Lower leg skin (tissue), 4 donors: ENCODE measurements around the gene PPP1R14D. TPM values are rescaled to one million over a fixed set of nuclear protein-coding genes. Genes with fewer than 3 reads are reported as not detected.
A peak's percentile ranks its signal among the peaks of the same experiment; 100 is the strongest.

ENCODE experiments used
- DNase-seq, 2 donors: peaks; one replicate each; pipeline ENCODE4 v3.0.0-alpha.2; 2019; ENCODE audit warnings: low spot score in 2 of 2
- H3K4me3 ChIP-seq: fragments of 200-600 bp; sonication (generic); 2 replicates; pipeline ENCODE4 v1.5.1; 2017; ENCODE audit warnings: mild to moderate bottlenecking, low read depth; ENCODE audit not compliant: poor library complexity, severe bottlenecking
- POLR2A ChIP-seq, 2 donors: fragments of 450-650 bp; IDR thresholded peaks; one replicate each; pipeline ENCODE4 v1.6.1; 2016 to 2017; ENCODE audit warnings: antibody characterized with exemption in 2 of 2, mild to moderate bottlenecking in 1 of 2, moderate library complexity in 1 of 2
- WGBS, 2 donors: methylation state at CpG; one replicate each; pipeline ENCODE4 v1.1.5; 2018; 5-methylcytosine and 5-hydroxymethylcytosine counted together
- intact Hi-C: fragments of 100-400 bp; cut with DNase I; formaldehyde crosslinking; loops from one replicate; pipeline ENCODE4 v1.15.0; 2023; ENCODE audit warnings: low total_unique reads
- total RNA-seq, 4 donors: library from RNA; depleted of rRNA; stranded (reverse); fragments of >200 nt; gene quantifications; one replicate each; pipeline ENCODE4 v1.1.0, GENCODE V29; 2016
- TF ChIP-seq, protein P1 (sequence below), 3 donors: fragments of 450-650 bp; IDR thresholded peaks; one replicate each; pipeline ENCODE4 v1.5.1; 2016; ENCODE audit warnings: antibody characterized with exemption in 3 of 3, mild to moderate bottlenecking in 3 of 3, moderate library complexity in 2 of 3

The PPP1R14D gene
- total RNA-seq, 4 donors from 2014 or later, result 0.65 to 4.8 (median 2.4) TPM; not detected in 1

DNA sequence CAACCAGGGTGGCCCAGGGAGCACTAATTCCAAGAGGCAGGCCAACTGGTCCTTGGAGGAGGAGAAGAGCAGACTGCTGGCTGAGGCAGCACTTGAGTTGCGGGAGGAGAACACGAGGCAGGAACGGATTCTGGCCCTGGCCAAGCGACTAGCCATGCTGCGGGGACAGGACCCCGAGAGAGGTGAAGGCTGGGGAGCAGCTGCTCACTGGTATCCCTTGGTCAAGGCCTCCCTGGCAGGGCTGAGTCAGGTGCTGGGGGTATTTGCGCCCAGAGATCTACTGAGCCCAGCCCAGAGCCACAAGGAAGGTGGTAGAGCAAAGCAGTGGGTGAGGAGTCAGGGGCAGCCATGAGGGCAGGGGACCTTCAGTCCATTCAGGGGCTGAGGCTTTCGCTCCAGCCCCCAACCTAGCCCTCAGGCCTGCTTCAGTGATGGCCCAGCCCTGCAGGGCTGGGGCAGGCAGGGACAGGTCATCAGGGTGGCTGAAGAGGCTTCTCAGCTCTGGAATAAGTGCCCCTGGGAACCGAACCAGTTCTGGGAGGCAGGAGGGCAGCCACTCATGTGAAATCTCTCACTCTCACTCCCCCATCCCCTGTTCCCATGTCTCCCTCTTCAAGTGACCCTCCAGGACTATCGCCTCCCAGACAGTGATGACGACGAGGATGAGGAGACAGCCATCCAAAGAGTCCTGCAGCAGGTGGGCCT, 15.6 kb downstream of the PPP1R14D start:
- no peak for DNase-seq
- H3K4me3 ChIP-seq, result no peak overlapping the region
- intact Hi-C loops, result no loop called here
- 88 to 96% methylated on average over 12 of the region's 12 CpGs for WGBS, 2 donors
- TF ChIP-seq, protein P1, sequence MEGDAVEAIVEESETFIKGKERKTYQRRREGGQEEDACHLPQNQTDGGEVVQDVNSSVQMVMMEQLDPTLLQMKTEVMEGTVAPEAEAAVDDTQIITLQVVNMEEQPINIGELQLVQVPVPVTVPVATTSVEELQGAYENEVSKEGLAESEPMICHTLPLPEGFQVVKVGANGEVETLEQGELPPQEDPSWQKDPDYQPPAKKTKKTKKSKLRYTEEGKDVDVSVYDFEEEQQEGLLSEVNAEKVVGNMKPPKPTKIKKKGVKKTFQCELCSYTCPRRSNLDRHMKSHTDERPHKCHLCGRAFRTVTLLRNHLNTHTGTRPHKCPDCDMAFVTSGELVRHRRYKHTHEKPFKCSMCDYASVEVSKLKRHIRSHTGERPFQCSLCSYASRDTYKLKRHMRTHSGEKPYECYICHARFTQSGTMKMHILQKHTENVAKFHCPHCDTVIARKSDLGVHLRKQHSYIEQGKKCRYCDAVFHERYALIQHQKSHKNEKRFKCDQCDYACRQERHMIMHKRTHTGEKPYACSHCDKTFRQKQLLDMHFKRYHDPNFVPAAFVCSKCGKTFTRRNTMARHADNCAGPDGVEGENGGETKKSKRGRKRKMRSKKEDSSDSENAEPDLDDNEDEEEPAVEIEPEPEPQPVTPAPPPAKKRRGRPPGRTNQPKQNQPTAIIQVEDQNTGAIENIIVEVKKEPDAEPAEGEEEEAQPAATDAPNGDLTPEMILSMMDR (IDR thresholded peaks at IDR 0.05), result no peak
- TF ChIP-seq POLR2A (IDR thresholded peaks at IDR 0.05), result no peak

DNA sequence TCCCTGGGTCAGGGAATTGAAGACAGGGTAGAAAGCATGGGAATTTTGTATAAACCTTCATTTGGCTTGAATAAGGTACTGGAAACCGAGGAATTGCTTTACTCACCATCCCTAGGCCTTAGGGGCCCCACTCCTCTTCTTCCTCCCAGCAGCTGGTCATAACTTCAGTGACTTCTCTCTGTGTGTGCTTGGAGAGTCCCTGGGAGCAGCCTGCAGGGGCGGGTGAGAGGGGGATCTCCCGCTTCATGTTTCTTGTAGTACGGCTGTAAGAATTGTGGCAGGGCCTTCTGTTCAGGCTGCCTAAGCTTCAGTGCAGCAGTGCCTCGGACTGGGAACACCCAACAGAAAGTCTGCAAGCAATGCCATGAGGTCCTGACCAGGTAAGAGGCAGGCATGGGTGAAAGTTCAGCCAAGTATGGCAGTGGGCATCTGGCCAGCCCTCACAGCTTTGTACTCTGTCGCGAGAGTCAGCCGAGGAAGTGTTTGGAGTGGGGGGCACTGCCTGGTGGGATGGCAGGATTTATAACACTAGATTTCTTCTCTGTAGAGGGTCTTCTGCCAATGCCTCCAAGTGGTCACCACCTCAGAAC, 19.6 kb downstream of the PPP1R14D start:
- H3K4me3 ChIP-seq, result no peak overlapping the region

DNA sequence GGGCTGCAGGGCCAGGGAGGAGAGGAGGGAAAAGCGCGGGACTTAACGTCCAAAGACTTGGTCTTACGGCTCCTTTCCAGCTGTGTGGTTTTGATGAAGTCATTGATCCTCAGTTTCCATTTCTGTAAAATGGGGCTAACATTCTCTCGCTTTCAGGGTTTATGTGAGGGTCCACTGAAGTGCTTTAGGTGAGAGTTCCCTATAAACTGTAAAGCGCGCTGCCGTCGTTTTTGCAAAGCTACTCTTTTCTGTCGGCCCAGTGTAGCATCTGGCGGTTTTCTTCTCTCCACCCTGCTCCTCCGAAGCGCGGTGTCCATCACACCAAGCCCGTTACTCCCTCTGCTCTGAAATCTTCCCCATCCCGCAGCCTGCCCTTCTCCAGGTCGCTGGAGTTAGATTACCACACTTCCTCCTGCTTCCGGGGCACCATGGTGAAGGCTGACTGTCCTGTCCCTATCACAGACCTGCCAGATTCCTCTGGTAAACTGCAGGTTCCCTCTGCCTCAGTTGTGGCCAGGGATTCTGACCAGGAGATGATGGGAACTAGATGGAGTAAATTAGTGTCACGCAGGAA, 20.5 kb downstream of the PPP1R14D start:
- 6 to 55% methylated on average over 19 of the region's 19 CpGs for WGBS, 2 donors
- intact Hi-C loops, result no loop called here
- no peak for TF ChIP-seq POLR2A (IDR thresholded peaks at IDR 0.05)
- TF ChIP-seq, protein P1 (IDR thresholded peaks at IDR 0.05), result no peak

More for the DNA sequence above, 19.6 kb downstream of the PPP1R14D start:
- intact Hi-C loops, result no loop called here
- WGBS, 2 donors, result 72 to 78% methylated on average over 8 of the region's 8 CpGs
- TF ChIP-seq, protein P1 (IDR thresholded peaks at IDR 0.05), result no peak
- no peak for TF ChIP-seq POLR2A (IDR thresholded peaks at IDR 0.05)
- no peak for DNase-seq

DNA sequence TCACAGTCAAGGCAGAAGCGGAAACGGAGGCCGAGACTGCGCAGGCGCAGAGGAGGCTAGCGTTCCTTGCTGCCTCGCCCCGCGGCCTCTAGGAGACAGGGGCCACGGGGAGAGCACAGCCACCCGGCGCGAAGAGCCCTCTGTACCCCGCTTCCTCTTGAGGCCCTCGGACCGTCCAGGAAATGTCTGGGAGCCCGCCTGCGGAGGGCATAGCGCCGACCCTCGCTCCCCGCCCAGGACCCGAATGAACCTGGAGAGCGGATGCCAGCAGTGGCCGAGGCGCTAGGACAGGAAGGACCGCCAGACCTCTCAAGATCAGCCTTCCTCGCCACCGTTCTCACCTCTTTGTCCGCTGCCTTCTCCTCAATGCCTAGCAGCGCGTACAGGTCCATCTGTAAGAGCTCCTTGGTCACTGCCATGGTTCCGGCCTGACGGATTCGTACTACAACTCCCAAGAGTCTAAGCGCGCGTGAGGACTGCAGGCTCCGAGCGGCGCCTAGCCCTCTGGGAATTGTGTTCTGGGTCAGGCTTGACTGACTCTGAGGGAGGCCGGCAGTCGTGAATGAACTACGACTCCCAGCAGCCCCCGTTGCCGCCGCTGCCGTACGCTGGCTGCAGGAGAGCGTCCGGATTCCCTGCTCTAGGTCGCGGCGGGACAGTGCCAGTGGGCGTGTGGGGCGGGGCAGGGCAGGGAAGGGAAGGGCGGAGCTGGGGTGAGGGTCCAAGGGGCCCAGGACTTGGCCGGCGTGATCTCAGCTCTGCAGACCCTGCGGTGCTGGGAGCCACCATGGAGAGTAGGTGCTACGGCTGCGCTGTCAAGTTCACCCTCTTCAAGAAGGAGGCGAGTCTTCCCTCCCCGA, 21.2 kb downstream of the PPP1R14D start, which contains the start of the genes DNAJC17 and ZFYVE19:
DNAJC17 (minus strand) TSS at position 446 of the 860 bp plus-strand sequence; CDS start at position 419, 27 bp downstream.
ZFYVE19 (plus strand) TSS at position 62 of the 860 bp plus-strand sequence; CDS start at position 563, 501 bp downstream.
- H3K4me3 ChIP-seq, result peak within 1 kb of the TSS; percentile 94
- 0% methylated on average over 52 to 55 of the region's 64 CpGs for WGBS, 2 donors
- TF ChIP-seq, protein P1 (IDR thresholded peaks at IDR 0.05), result no peak
- no peak for TF ChIP-seq POLR2A (IDR thresholded peaks at IDR 0.05)
- peak; percentile 98 to 99 for DNase-seq
- intact Hi-C loops, result no loop called here

More for the DNA sequence above, 20.5 kb downstream of the PPP1R14D start:
- no peak for DNase-seq
- peak overlapping the region; percentile 94 for H3K4me3 ChIP-seq

DNA sequence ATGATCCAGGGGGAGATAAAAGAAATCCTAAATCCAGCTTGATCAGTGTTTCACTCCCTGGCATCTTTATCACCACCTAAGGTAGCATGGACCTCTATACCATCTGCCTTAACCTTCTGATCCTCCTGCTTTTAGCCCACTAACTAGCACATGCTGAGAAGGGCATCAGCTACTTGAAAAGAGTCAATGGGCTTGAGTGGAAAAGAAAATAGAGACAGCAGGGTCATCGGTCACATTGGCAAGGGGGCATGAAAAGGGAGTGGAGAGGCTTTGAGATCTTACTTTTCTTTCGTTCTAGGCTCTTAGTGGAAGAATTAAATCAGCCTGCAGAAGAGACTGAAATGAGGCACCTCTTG, 21.9 kb downstream of the PPP1R14D start:
- DNase-seq, result no peak
- TF ChIP-seq, protein P1 (IDR thresholded peaks at IDR 0.05), result no peak
- TF ChIP-seq POLR2A (IDR thresholded peaks at IDR 0.05), result no peak
- WGBS, 2 donors, result 0 to 2% methylated on average over 2 of the region's 2 CpGs
- H3K4me3 ChIP-seq, result peak overlapping the region; percentile 94
- intact Hi-C loops, result no loop called here
